Vagina (tissue), 2 donors: Measurements from ENCODE around the gene SDHB. TPM values are rescaled to one million over a fixed set of nuclear protein-coding genes. Genes with fewer than 3 reads are reported as not detected.

Experiments used
- DNase-seq, 2 donors: peaks; one replicate each; pipeline ENCODE4 v3.0.0-alpha.2; 2017; ENCODE audit errors: extremely low spot score in 2 of 2
- H3K27ac ChIP-seq: fragments of 200-600 bp; sonication (generic); one replicate; pipeline ENCODE4 v1.5.1; 2019
- H3K27me3 ChIP-seq: fragments of 200-600 bp; sonication (generic); one replicate; pipeline ENCODE4 v1.5.1; 2019
- H3K36me3 ChIP-seq, 2 donors: fragments of 200-600 bp; sonication (generic); one replicate each; pipeline ENCODE4 v1.5.1; 2017 to 2019
- H3K4me1 ChIP-seq: fragments of 200-600 bp; sonication (generic); one replicate; pipeline ENCODE4 v1.5.1; 2019
- H3K4me3 ChIP-seq, 2 donors: fragments of 200-600 bp; sonication (generic); 1 replicate in 1 of 2; 2 replicates in 1 of 2; pipeline ENCODE4 v1.5.1; 2016 to 2019
- H3K9me3 ChIP-seq: fragments of 200-600 bp; sonication (generic); one replicate; pipeline ENCODE4 v1.5.1; 2019
- CTCF ChIP-seq, 3 experiments: fragments of 450-650 bp in 2 of 3; fragments of 200-600 bp in 1 of 3; sonication (generic) in 1 of 3; IDR thresholded peaks; one replicate each; pipeline ENCODE4 v1.5.1; 2017 to 2019; ENCODE audit warnings: antibody characterized with exemption in 3 of 3, mild to moderate bottlenecking in 2 of 3, moderate library complexity in 2 of 3
- POLR2A ChIP-seq, 2 donors: fragments of 450-650 bp; IDR thresholded peaks; one replicate each; pipeline ENCODE4 v1.6.1; 2017; ENCODE audit warnings: antibody characterized with exemption in 2 of 2, mild to moderate bottlenecking in 2 of 2, moderate library complexity in 2 of 2
- POLR2AphosphoS5 ChIP-seq, 2 donors: sonication (generic); formaldehyde crosslinking; IDR thresholded peaks; one replicate each; pipeline ENCODE4 v1.9.0; 2017; ENCODE audit warnings: antibody characterized with exemption in 2 of 2, mild to moderate bottlenecking in 2 of 2, low read depth in 1 of 2; ENCODE audit not compliant: insufficient read depth in 1 of 2
- intact Hi-C: fragments of 100-400 bp; cut with DNase I; formaldehyde crosslinking; loops from one replicate; pipeline ENCODE4 v1.15.1; 2023
- total RNA-seq: library from RNA; depleted of rRNA; stranded (reverse); fragments of >200 nt; gene quantifications from one replicate; pipeline ENCODE4 v1.2.3, GENCODE V29; 2016

Gene SDHB
- total RNA-seq, 1 donor from 2014 or later: 96.5 TPM

GRCh38 chr1:17045150-17045549 is 8.7 kb downstream of the SDHB start:
- H3K4me3 ChIP-seq: no peak overlapping the region
- DNase-seq: no peak
- H3K27ac ChIP-seq: no peak overlapping the region
- H3K36me3 ChIP-seq: peaks cover 0 to 25% of the 10 kb centered on the region in 2 donors
- peaks cover 10% of the 10 kb centered on the region for H3K4me1 ChIP-seq
- TF ChIP-seq POLR2A (IDR thresholded peaks at IDR 0.05) (no peak), CTCF (IDR thresholded peaks at IDR 0.05) (no peak)
- H3K27me3 ChIP-seq: no peaks in the 10 kb centered on the region
- intact Hi-C loops: no loop called here
- no peaks in the 10 kb centered on the region for H3K9me3 ChIP-seq

DNA sequence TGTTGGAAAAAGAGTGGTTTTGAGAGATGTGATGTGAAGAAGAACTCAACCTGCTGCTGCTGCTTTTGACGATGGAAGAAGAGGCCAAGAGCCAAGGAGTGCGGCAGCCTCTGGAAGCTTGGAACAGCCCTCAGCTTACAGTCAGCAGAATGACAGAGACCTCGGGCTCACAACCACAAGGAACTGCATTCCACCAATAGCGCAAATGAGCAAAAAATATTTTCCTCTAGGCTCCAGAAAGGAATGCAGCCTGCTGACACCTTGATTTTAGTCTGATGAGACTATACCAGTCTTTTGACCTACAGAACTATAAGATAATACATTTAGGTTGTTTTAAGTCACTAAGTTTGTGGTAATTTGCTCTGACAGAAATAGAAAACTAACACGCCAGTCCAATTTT is 10.2 kb downstream of the SDHB start:
- Histone ChIP-seq H3K36me3 (peaks cover 0 to 27% of the 10 kb centered on the region in 2 donors), H3K27me3 (no peaks in the 10 kb centered on the region), H3K27ac (no peak overlapping the region), H3K4me3 (no peak overlapping the region), H3K9me3 (no peaks in the 10 kb centered on the region), H3K4me1 (peaks cover 10% of the 10 kb centered on the region)
- DNase-seq: no peak
- intact Hi-C loops: no loop called here
- no peak for TF ChIP-seq CTCF (IDR thresholded peaks at IDR 0.05)

DNA sequence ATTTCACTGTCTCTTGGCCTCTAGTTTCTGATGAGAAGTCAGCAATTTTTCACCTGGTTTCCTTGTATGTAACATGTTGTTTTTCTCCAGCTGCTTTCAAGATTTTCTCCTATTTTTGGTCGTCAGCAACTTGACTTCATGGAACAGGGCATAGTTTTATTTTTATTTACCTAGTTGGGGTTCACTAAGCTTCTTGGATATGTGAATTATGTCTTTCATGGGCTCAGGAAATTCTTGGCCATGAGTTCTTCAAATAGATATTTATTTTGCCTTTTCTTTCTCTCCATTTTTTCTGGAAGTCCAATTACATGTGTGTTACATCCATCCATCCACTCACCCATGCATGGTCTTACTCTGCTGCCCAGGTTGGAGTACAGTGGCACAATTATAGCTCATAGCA is 13.7 kb downstream of the SDHB start:
- H3K27me3 ChIP-seq: no peaks in the 10 kb centered on the region
- H3K4me1 ChIP-seq: peaks cover 2% of the 10 kb centered on the region
- no peak overlapping the region for H3K27ac ChIP-seq
- intact Hi-C loops: no loop called here
- H3K4me3 ChIP-seq: no peak overlapping the region
- H3K36me3 ChIP-seq: peaks cover 0 to 37% of the 10 kb centered on the region in 2 donors
- no peaks in the 10 kb centered on the region for H3K9me3 ChIP-seq
- DNase-seq: no peak
- no peak for TF ChIP-seq POLR2A (IDR thresholded peaks at IDR 0.05)
- no peak for TF ChIP-seq POLR2AphosphoS5 (IDR thresholded peaks at IDR 0.05; ENCODE audit: insufficient read depth in 1 of 2, low read depth in 1 of 2)
- TF ChIP-seq CTCF (IDR thresholded peaks at IDR 0.05): no peak

GRCh38 chr1:17039522-17039921 is 14.3 kb downstream of the SDHB start:
- peaks cover 0 to 34% of the 10 kb centered on the region in 2 donors for H3K36me3 ChIP-seq
- DNase-seq: no peak
- H3K27ac ChIP-seq: no peak overlapping the region
- no peaks in the 10 kb centered on the region for H3K27me3 ChIP-seq
- no peaks in the 10 kb centered on the region for H3K4me1 ChIP-seq
- no peaks in the 10 kb centered on the region for H3K9me3 ChIP-seq
- no peak overlapping the region for H3K4me3 ChIP-seq
- intact Hi-C loops: no loop called here
- no peak for TF ChIP-seq CTCF (IDR thresholded peaks at IDR 0.05)
- no peak for TF ChIP-seq POLR2AphosphoS5 (IDR thresholded peaks at IDR 0.05; ENCODE audit: insufficient read depth in 1 of 2, low read depth in 1 of 2)
- no peak for TF ChIP-seq POLR2A (IDR thresholded peaks at IDR 0.05)

DNA sequence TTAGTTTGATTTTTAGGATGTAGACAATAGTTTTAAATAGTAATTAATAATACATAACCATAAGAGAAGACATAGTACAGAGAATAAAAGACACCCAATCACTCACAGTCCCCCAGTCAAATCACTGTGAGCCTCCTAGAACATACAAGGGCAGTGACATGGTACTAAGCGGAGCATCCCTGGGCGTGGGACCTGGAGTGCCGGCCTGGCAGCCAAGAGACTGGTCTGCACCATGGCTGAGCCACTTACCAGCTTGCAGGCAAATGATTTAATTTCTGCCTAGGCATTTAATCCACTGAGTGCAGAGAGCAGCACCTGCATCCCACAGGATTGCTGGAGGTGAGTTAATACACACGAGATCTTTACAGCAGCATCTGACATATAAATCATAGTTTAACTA is 20.4 kb downstream of the SDHB start:
- TF ChIP-seq POLR2A (IDR thresholded peaks at IDR 0.05) (no peak), POLR2AphosphoS5 (IDR thresholded peaks at IDR 0.05; ENCODE audit: insufficient read depth in 1 of 2, low read depth in 1 of 2) (no peak), CTCF (IDR thresholded peaks at IDR 0.05) (no peak)
- DNase-seq: no peak
- intact Hi-C loops: no loop called here
- Histone ChIP-seq H3K36me3 (peaks cover 0 to 31% of the 10 kb centered on the region in 2 donors), H3K4me3 (no peak overlapping the region), H3K4me1 (no peaks in the 10 kb centered on the region), H3K27me3 (no peaks in the 10 kb centered on the region), H3K27ac (no peak overlapping the region), H3K9me3 (no peaks in the 10 kb centered on the region)
